ENCODE results near the gene PDCL2.

DNA sequence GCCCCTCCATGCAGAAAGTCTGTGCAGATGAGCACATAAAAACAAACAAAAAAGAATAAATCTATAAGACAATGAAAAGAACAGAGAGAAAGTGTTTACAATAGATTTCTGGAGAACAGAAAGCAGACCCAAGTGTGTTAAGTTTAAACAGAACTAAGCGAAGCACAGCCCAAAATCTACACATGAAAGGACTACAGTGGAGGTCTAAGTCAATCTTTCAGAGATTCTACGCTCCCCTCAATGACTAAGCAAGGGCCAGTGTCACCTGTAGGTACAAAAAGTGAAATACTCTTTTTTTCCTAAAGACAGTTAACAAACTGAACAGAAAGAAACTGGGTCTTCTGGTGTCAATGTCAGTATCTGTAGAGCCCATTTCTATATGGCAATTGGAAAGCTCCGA is 63.6 kb downstream of the PDCL2 start:
- TF ChIP-seq, protein P1, sequence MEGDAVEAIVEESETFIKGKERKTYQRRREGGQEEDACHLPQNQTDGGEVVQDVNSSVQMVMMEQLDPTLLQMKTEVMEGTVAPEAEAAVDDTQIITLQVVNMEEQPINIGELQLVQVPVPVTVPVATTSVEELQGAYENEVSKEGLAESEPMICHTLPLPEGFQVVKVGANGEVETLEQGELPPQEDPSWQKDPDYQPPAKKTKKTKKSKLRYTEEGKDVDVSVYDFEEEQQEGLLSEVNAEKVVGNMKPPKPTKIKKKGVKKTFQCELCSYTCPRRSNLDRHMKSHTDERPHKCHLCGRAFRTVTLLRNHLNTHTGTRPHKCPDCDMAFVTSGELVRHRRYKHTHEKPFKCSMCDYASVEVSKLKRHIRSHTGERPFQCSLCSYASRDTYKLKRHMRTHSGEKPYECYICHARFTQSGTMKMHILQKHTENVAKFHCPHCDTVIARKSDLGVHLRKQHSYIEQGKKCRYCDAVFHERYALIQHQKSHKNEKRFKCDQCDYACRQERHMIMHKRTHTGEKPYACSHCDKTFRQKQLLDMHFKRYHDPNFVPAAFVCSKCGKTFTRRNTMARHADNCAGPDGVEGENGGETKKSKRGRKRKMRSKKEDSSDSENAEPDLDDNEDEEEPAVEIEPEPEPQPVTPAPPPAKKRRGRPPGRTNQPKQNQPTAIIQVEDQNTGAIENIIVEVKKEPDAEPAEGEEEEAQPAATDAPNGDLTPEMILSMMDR (IDR thresholded peaks at IDR 0.05) = no peak
- TF ChIP-seq POLR2A (IDR thresholded peaks at IDR 0.05) (no peak), POLR2AphosphoS5 (IDR thresholded peaks at IDR 0.05) (no peak)

Measured in suprapubic skin (tissue), 4 donors.